HEK293 (cell line): Measurements from ENCODE around the gene FAM89B.

Source experiments
- ZNF549 ChIP-seq: fragments of 450-650 bp; IDR thresholded peaks from 2 replicates; pipeline ENCODE4 v1.5.1; 2018; ENCODE audit warnings: missing biosample characterization, missing genetic modification characterization, mild to moderate bottlenecking, inconsistent platforms, moderate library complexity
- ZSCAN5A ChIP-seq: fragments of 450-650 bp; formaldehyde crosslinking; IDR thresholded peaks from 2 replicates; pipeline ENCODE4 v1.5.1; 2016; ENCODE audit warnings: missing biosample characterization, missing genetic modification characterization

GRCh38 chr11:65571940-65572339 is 398 bp upstream of the FAM89B start:
- no peak for TF ChIP-seq ZSCAN5A (tag by site-specific recombination)
- no peak for TF ChIP-seq ZNF549 (tag by site-specific recombination)
